ENCODE data around the gene MYEF2.

MYEF2 gene

GRCh38 chr15:48089702-48090101 is 88.4 kb downstream of the MYEF2 start:
- Histone ChIP-seq H3K9me3 (ENCODE audit: insufficient read depth, low read depth, low read length) (no peaks in the 10 kb centered on the region), H3K36me3 (ENCODE audit: insufficient read depth, low read length) (no peaks in the 10 kb centered on the region), H3K4me3 (ENCODE audit: low read length, poor library complexity, severe bottlenecking) (no peak overlapping the region), H4K20me1 (ENCODE audit: insufficient read depth, low read length, poor library complexity, severe bottlenecking) (no peaks in the 10 kb centered on the region), H3K9me2 (replicated peaks; ENCODE audit: low read depth, low read length) (no peaks in the 10 kb centered on the region), H3K79me2 (ENCODE audit: insufficient read depth, low read length) (no peaks in the 10 kb centered on the region), H3K27me3 (ENCODE audit: insufficient read depth, low read length, poor library complexity, severe bottlenecking) (no peaks in the 10 kb centered on the region), H3K4me1 (ENCODE audit: insufficient read depth, low read length, poor library complexity, severe bottlenecking) (no peaks in the 10 kb centered on the region), H2AFZ (ENCODE audit: low read length) (no peak overlapping the region), H3K9ac (ENCODE audit: low read depth, low read length, poor library complexity, severe bottlenecking) (no peak overlapping the region), H3K4me2 (ENCODE audit: low read depth, low read length, poor library complexity, severe bottlenecking) (no peak overlapping the region), H3F3A (ENCODE audit: low read depth) (no peaks in the 10 kb centered on the region)
- TF ChIP-seq EZH2phosphoT487 (IDR thresholded peaks at IDR 0.05; ENCODE audit: borderline replicate concordance): no peak
- no peak for TF ChIP-seq CTCF (conservative IDR thresholded peaks at IDR 0.05; ENCODE audit: low read length)

GRCh38 chr15:48087844-48088243 is 90.3 kb downstream of the MYEF2 start:
- H3K4me3 ChIP-seq (ENCODE audit: low read length, poor library complexity, severe bottlenecking): no peak overlapping the region
- no peaks in the 10 kb centered on the region for H3K4me1 ChIP-seq (ENCODE audit: insufficient read depth, low read length, poor library complexity, severe bottlenecking)
- H3K9me3 ChIP-seq (ENCODE audit: insufficient read depth, low read depth, low read length): no peaks in the 10 kb centered on the region
- no peaks in the 10 kb centered on the region for H3K36me3 ChIP-seq (ENCODE audit: insufficient read depth, low read length)
- H3K79me2 ChIP-seq (ENCODE audit: insufficient read depth, low read length): no peaks in the 10 kb centered on the region
- no peaks in the 10 kb centered on the region for H3K27me3 ChIP-seq (ENCODE audit: insufficient read depth, low read length, poor library complexity, severe bottlenecking)
- no peak overlapping the region for H2AFZ ChIP-seq (ENCODE audit: low read length)
- H3K9me2 ChIP-seq (replicated peaks; ENCODE audit: low read depth, low read length): no peaks in the 10 kb centered on the region
- TF ChIP-seq EZH2phosphoT487 (IDR thresholded peaks at IDR 0.05; ENCODE audit: borderline replicate concordance) (no peak), CTCF (conservative IDR thresholded peaks at IDR 0.05; ENCODE audit: low read length) (no peak)
- no peak overlapping the region for H3K9ac ChIP-seq (ENCODE audit: low read depth, low read length, poor library complexity, severe bottlenecking)
- no peaks in the 10 kb centered on the region for H3F3A ChIP-seq (ENCODE audit: low read depth)
- no peak overlapping the region for H3K4me2 ChIP-seq (ENCODE audit: low read depth, low read length, poor library complexity, severe bottlenecking)
- no peaks in the 10 kb centered on the region for H4K20me1 ChIP-seq (ENCODE audit: insufficient read depth, low read length, poor library complexity, severe bottlenecking)

- TF ChIP-seq CTCF (conservative IDR thresholded peaks at IDR 0.05; ENCODE audit: low read length) (no peak), EZH2phosphoT487 (IDR thresholded peaks at IDR 0.05; ENCODE audit: borderline replicate concordance) (no peak)
- no peak overlapping the region for H3K4me2 ChIP-seq (ENCODE audit: low read depth, low read length, poor library complexity, severe bottlenecking)
- no peaks in the 10 kb centered on the region for H3K27me3 ChIP-seq (ENCODE audit: insufficient read depth, low read length, poor library complexity, severe bottlenecking)
Observed at GRCh38 chr15:48086576-48086975, 91.5 kb downstream of the MYEF2 start.

More at GRCh38 chr15:48086576-48086975, 91.5 kb downstream of the MYEF2 start:
- Histone ChIP-seq H2AFZ (ENCODE audit: low read length) (no peak overlapping the region), H3K4me3 (ENCODE audit: low read length, poor library complexity, severe bottlenecking) (no peak overlapping the region), H4K20me1 (ENCODE audit: insufficient read depth, low read length, poor library complexity, severe bottlenecking) (no peaks in the 10 kb centered on the region), H3K9me2 (replicated peaks; ENCODE audit: low read depth, low read length) (no peaks in the 10 kb centered on the region), H3K36me3 (ENCODE audit: insufficient read depth, low read length) (no peaks in the 10 kb centered on the region), H3K9me3 (ENCODE audit: insufficient read depth, low read depth, low read length) (no peaks in the 10 kb centered on the region), H3K9ac (ENCODE audit: low read depth, low read length, poor library complexity, severe bottlenecking) (no peak overlapping the region), H3F3A (ENCODE audit: low read depth) (no peaks in the 10 kb centered on the region), H3K4me1 (ENCODE audit: insufficient read depth, low read length, poor library complexity, severe bottlenecking) (no peaks in the 10 kb centered on the region), H3K79me2 (ENCODE audit: insufficient read depth, low read length) (no peaks in the 10 kb centered on the region)

All from Loucy (cell line).